Mesothelial cell of epicardium (in vitro differentiated cells): ENCODE data around the gene ZNF783. TPM values are rescaled to one million over a fixed set of nuclear protein-coding genes. Genes with fewer than 3 reads are reported as not detected.

Source experiments
- DNase-seq, 2 experiments: peaks; one replicate each; pipeline ENCODE4 v3.0.0; 2021; ENCODE audit warnings: low spot score in 2 of 2; ENCODE audit not compliant: unreplicated experiment in 2 of 2
- H3K27ac Mint-ChIP-seq: 2 replicates; pipeline ENCODE4 v1.8.0; 2021; ENCODE audit warnings: mixed read lengths
- H3K27me3 Mint-ChIP-seq: 2 replicates; pipeline ENCODE4 v1.8.0; 2021; ENCODE audit warnings: low read depth, mixed read lengths
- H3K36me3 Mint-ChIP-seq: 2 replicates; pipeline ENCODE4 v1.8.0; 2021; ENCODE audit warnings: mixed read lengths
- H3K4me1 Mint-ChIP-seq: 2 replicates; pipeline ENCODE4 v1.8.0; 2021; ENCODE audit warnings: mixed read lengths
- H3K4me3 Mint-ChIP-seq: 2 replicates; pipeline ENCODE4 v1.8.0; 2021; ENCODE audit warnings: mild to moderate bottlenecking, moderate library complexity, mixed read lengths
- H3K9me3 Mint-ChIP-seq: 2 replicates; pipeline ENCODE4 v1.8.0; 2021; ENCODE audit warnings: mixed read lengths
- CTCF ChIP-seq: fragments of 200-600 bp; sonication (generic); IDR thresholded peaks from one replicate; pipeline ENCODE4 v1.5.0; 2021; ENCODE audit warnings: antibody characterized with exemption; ENCODE audit not compliant: unreplicated experiment
- total RNA-seq: library from RNA; stranded (reverse); gene quantifications from 3 replicates; pipeline ENCODE4 v1.2.1, GENCODE V29; 2021

Gene ZNF783
- total RNA-seq, 1 donor from 2014 or later: 35.5 TPM

GRCh38 chr7:149321978-149322541 is 60.1 kb downstream of the ZNF783 start:
- Mint-ChIP-seq H3K27ac (no peak overlapping the region), H3K36me3 (no peaks in the 10 kb centered on the region), H3K9me3 (peaks cover 24% of the 10 kb centered on the region), H3K4me3 (no peak overlapping the region), H3K27me3 (peaks cover 10% of the 10 kb centered on the region), H3K4me1 (no peaks in the 10 kb centered on the region)
- no peak for DNase-seq
- no peak for TF ChIP-seq CTCF

- Mint-ChIP-seq H3K4me3 (no peak overlapping the region), H3K9me3 (peaks cover 17% of the 10 kb centered on the region), H3K36me3 (no peaks in the 10 kb centered on the region), H3K27me3 (peaks cover 4% of the 10 kb centered on the region), H3K4me1 (no peaks in the 10 kb centered on the region), H3K27ac (no peak overlapping the region)
- no peak for DNase-seq
- TF ChIP-seq CTCF: no peak
Observed at GRCh38 chr7:149322737-149323136, 60.7 kb downstream of the ZNF783 start.

GRCh38 chr7:149325248-149325647 is 63.3 kb downstream of the ZNF783 start:
- Mint-ChIP-seq H3K4me1 (no peaks in the 10 kb centered on the region), H3K9me3 (peaks cover 14% of the 10 kb centered on the region), H3K27ac (no peak overlapping the region), H3K27me3 (no peaks in the 10 kb centered on the region), H3K4me3 (no peak overlapping the region), H3K36me3 (no peaks in the 10 kb centered on the region)
- no peak for DNase-seq
- no peak for TF ChIP-seq CTCF

- Mint-ChIP-seq H3K27me3 (no peaks in the 10 kb centered on the region), H3K9me3 (peaks cover 29% of the 10 kb centered on the region), H3K27ac (no peak overlapping the region), H3K4me1 (no peaks in the 10 kb centered on the region), H3K4me3 (no peak overlapping the region), H3K36me3 (no peaks in the 10 kb centered on the region)
- no peak for DNase-seq
- TF ChIP-seq CTCF: no peak
Observed at GRCh38 chr7:149329265-149329664, 67.3 kb downstream of the ZNF783 start.

- no peak for DNase-seq
- H3K4me3 Mint-ChIP-seq: no peak overlapping the region
- H3K9me3 Mint-ChIP-seq: peaks cover 32% of the 10 kb centered on the region
- H3K27ac Mint-ChIP-seq: no peak overlapping the region
- H3K36me3 Mint-ChIP-seq: no peaks in the 10 kb centered on the region
- no peaks in the 10 kb centered on the region for H3K4me1 Mint-ChIP-seq
- TF ChIP-seq CTCF: no peak
- H3K27me3 Mint-ChIP-seq: no peaks in the 10 kb centered on the region
Observed at GRCh38 chr7:149329766-149330334, 67.9 kb downstream of the ZNF783 start.
